GM19035 (cell line): ENCODE results near the gene TECTA.
"Not testable (repeated sequence)": the region's sequence is repeated elsewhere in the genome, so short reads cannot be mapped to it uniquely, and the experiment has no call there.

ENCODE experiments used
- ATAC-seq: cut with Tn5 transposase; IDR thresholded peaks from one replicate; pipeline ENCODE4 v1.9.1; 2021; ENCODE audit not compliant: unreplicated experiment

Gene TECTA

GRCh38 chr11:121091492-121092152 lies 9.4 kb upstream of the TECTA start:
- ATAC-seq = no peak

GRCh38 chr11:121095561-121095960 lies 5.5 kb upstream of the TECTA start:
- ATAC-seq = no peak

GRCh38 chr11:121099364-121099763 lies 1.7 kb upstream of the TECTA start:
- ATAC-seq = no peak

- no peak for ATAC-seq
Observed at GRCh38 chr11:121099885-121100284, 1.2 kb upstream of the TECTA start.

GRCh38 chr11:121104312-121104762 lies 3.3 kb downstream of the TECTA start:
- no peak for ATAC-seq

- no peak for ATAC-seq
Observed at GRCh38 chr11:121105063-121105480, 4.0 kb downstream of the TECTA start.

- ATAC-seq = no peak
Observed at GRCh38 chr11:121105481-121106195, 4.6 kb downstream of the TECTA start.

GRCh38 chr11:121106812-121107211 lies 5.8 kb downstream of the TECTA start:
- no peak for ATAC-seq

GRCh38 chr11:121108413-121108812 lies 7.4 kb downstream of the TECTA start:
- no peak for ATAC-seq

- no peak for ATAC-seq
Observed at GRCh38 chr11:121109471-121109870, 8.4 kb downstream of the TECTA start.

- ATAC-seq = no peak
Observed at GRCh38 chr11:121109916-121110586, 9.0 kb downstream of the TECTA start.

GRCh38 chr11:121110871-121111724 lies 10.1 kb downstream of the TECTA start:
- ATAC-seq = no peak

GRCh38 chr11:121112498-121113455 lies 11.7 kb downstream of the TECTA start:
- ATAC-seq = no peak

GRCh38 chr11:121113611-121114010 lies 12.6 kb downstream of the TECTA start:
- ATAC-seq = no peak

- ATAC-seq = not testable (repeated sequence)
Observed at GRCh38 chr11:121115024-121115423, 14.0 kb downstream of the TECTA start.

GRCh38 chr11:121117788-121118187 lies 16.7 kb downstream of the TECTA start:
- ATAC-seq = no peak

- no peak for ATAC-seq
Observed at GRCh38 chr11:121119440-121119839, 18.4 kb downstream of the TECTA start.

- no peak for ATAC-seq
Observed at GRCh38 chr11:121122328-121122727, 21.3 kb downstream of the TECTA start.

GRCh38 chr11:121123496-121124069 lies 22.5 kb downstream of the TECTA start:
- no peak for ATAC-seq

- ATAC-seq = no peak
Observed at GRCh38 chr11:121127809-121128208, 26.8 kb downstream of the TECTA start.
